ENCODE results near the gene KIAA1217.

Gene KIAA1217

GRCh38 chr10:24533981-24534380 is 325.0 kb downstream of the KIAA1217 start:
- Histone ChIP-seq H3K9me3 (ENCODE audit: insufficient read depth, low read depth, low read length) (no peaks in the 10 kb centered on the region), H3K4me1 (ENCODE audit: insufficient read depth, low read length) (no peaks in the 10 kb centered on the region), H3K9ac (ENCODE audit: low read depth, low read length) (no peak overlapping the region), H3K4me3 (ENCODE audit: low read length) (no peak overlapping the region), H3K36me3 (ENCODE audit: insufficient read depth, low read length) (peaks cover 75% of the 10 kb centered on the region), H3K27me3 (ENCODE audit: insufficient read depth, low read length) (no peaks in the 10 kb centered on the region), H3K27ac (ENCODE audit: low read depth, low read length) (no peak overlapping the region)
- 100% methylated on average over 4 of the region's 4 CpGs for WGBS

DNA sequence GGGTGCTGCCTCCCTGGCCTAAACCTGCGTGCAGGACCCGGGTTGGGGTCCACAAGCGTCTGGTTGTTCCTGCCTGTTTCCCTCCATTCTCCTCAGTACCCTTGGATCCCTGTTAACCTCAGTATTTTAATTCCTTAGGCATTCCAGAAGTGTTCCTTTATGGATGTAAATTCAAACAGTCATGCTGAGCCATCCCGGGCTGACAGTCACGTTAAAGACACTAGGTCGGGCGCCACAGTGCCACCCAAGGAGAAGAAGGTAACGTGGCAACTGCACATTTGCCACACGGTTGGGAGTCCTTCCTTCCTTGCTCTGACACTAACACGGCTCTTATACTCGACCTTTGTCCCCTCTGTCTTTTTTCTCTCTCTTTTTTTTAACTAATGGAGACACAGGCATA is 327.7 kb downstream of the KIAA1217 start:
- Histone ChIP-seq H3K27me3 (ENCODE audit: insufficient read depth, low read length) (no peaks in the 10 kb centered on the region), H3K27ac (ENCODE audit: low read depth, low read length) (no peak overlapping the region), H3K9me3 (ENCODE audit: insufficient read depth, low read depth, low read length) (no peaks in the 10 kb centered on the region), H3K4me1 (ENCODE audit: insufficient read depth, low read length) (no peaks in the 10 kb centered on the region), H3K9ac (ENCODE audit: low read depth, low read length) (no peak overlapping the region), H3K4me3 (ENCODE audit: low read length) (no peak overlapping the region), H3K36me3 (ENCODE audit: insufficient read depth, low read length) (peaks cover 64% of the 10 kb centered on the region)
- WGBS = 91% methylated on average over 11 of the region's 11 CpGs

DNA sequence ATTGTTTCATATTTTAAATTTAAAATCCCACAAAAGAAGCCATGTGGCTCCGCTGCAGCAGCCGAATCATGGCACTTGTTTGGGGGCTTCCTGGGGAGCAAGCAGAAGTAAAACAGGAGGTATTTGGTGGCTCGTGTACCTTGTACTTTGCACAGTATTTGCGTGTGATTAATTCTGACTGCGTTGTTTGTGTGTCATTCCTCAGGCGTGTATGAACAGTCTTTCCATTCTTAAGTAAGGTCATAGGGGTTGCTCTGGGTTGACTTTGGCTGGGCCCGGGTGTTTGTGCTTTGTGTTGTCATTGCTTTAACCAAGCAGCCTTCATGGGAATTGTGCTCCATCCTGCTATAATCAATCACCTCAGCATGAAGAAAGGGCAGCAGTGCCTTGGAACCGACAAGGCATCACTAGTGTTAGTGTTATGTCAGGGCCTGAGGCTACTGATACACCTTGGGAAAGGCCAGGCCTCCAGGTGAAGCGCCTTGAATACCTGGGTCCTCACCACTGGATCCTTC is 332.4 kb downstream of the KIAA1217 start:
- Histone ChIP-seq H3K27me3 (ENCODE audit: insufficient read depth, low read length) (no peaks in the 10 kb centered on the region), H3K36me3 (ENCODE audit: insufficient read depth, low read length) (peaks cover 61% of the 10 kb centered on the region), H3K4me3 (ENCODE audit: low read length) (no peak overlapping the region), H3K4me1 (ENCODE audit: insufficient read depth, low read length) (no peaks in the 10 kb centered on the region), H3K9me3 (ENCODE audit: insufficient read depth, low read depth, low read length) (no peaks in the 10 kb centered on the region), H3K27ac (ENCODE audit: low read depth, low read length) (no peak overlapping the region), H3K9ac (ENCODE audit: low read depth, low read length) (no peak overlapping the region)
- 90% methylated on average over 9 of the region's 9 CpGs for WGBS

DNA sequence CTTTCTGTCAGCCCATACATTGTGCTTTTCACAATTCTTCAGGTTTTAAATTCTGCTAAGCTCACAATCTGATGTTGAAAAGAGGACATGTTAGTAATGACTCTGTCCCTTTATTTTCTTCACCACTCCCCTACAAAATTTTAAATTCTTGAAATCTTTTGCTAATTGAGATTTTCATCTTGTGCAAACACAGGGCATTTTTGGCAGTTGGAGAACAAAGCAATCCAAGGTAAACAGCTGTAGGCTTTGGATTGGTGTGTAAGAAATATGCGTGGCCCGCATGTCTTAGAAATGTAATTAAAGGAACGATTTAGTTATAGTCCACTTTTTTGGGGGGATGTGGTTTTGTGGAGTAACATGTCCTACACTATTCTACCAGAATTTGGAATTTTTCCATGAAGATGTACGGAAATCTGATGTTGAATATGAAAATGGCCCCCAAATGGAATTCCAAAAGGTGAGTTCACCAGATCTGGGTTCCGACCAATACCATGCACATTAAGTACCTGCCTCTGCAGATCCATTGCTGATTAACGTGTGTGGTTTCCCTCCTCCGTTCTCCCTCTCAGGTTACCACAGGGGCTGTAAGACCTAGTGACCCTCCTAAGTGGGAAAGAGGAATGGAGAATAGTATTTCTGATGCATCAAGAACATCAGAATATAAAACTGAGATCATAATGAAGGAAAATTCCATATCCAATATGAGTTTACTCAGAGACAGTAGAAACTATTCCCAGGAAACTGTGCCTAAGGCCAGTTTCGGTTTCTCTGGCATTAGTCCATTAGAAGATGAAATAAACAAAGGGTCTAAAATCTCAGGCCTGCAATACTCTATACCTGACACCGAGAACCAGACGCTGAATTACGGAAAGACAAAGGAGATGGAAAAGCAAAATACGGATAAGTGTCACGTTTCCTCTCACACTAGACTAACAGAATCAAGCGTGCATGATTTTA is 333.7 kb downstream of the KIAA1217 start:
- no peaks in the 10 kb centered on the region for H3K27me3 ChIP-seq (ENCODE audit: insufficient read depth, low read length)
- no peak overlapping the region for H3K9ac ChIP-seq (ENCODE audit: low read depth, low read length)
- H3K4me3 ChIP-seq (ENCODE audit: low read length) = no peak overlapping the region
- H3K27ac ChIP-seq (ENCODE audit: low read depth, low read length) = no peak overlapping the region
- WGBS = 95% methylated on average over 14 of the region's 14 CpGs
- no peaks in the 10 kb centered on the region for H3K4me1 ChIP-seq (ENCODE audit: insufficient read depth, low read length)
- no peaks in the 10 kb centered on the region for H3K9me3 ChIP-seq (ENCODE audit: insufficient read depth, low read depth, low read length)
- peaks cover 50% of the 10 kb centered on the region for H3K36me3 ChIP-seq (ENCODE audit: insufficient read depth, low read length)

DNA sequence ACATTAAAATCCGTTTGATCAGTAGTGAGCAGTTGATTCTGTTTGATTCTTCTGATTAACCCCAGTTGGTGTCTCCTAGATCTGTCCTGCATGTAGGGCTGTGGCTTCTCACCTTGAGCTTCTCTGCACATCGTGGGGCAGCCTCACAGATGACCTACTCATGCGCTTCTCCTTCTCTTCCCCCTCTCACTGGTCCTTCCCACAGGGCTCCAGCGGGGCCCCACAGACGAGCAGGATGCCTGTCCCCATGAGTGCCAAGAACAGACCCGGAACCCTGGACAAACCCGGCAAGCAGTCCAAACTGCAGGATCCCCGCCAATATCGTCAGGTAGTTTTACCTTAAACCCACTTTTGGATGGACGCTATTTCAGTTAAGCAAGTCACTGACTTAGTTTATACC is 335.8 kb downstream of the KIAA1217 start:
- no peaks in the 10 kb centered on the region for H3K9me3 ChIP-seq (ENCODE audit: insufficient read depth, low read depth, low read length)
- H3K27me3 ChIP-seq (ENCODE audit: insufficient read depth, low read length) = no peaks in the 10 kb centered on the region
- H3K27ac ChIP-seq (ENCODE audit: low read depth, low read length) = no peak overlapping the region
- H3K9ac ChIP-seq (ENCODE audit: low read depth, low read length) = no peak overlapping the region
- H3K36me3 ChIP-seq (ENCODE audit: insufficient read depth, low read length) = peaks cover 41% of the 10 kb centered on the region
- WGBS = 94% methylated on average over 10 of the region's 10 CpGs
- H3K4me1 ChIP-seq (ENCODE audit: insufficient read depth, low read length) = no peaks in the 10 kb centered on the region
- no peak overlapping the region for H3K4me3 ChIP-seq (ENCODE audit: low read length)

DNA sequence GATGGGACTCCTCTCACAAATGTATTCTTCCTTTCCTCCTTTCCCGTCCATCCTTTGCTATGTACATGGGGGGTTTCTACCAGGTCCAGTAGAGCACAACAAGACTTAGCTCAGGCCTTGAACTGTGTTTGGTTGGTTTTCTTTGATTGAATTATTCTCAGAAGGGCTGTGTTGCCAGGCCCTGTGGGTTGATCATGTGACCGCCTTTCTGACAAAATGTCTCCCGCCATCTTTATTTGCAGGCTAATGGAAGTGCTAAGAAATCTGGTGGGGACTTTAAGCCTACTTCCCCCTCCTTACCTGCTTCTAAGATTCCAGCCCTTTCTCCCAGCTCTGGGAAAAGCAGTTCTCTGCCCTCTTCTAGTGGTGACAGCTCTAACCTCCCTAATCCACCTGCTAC is 336.6 kb downstream of the KIAA1217 start:
- peaks cover 38% of the 10 kb centered on the region for H3K36me3 ChIP-seq (ENCODE audit: insufficient read depth, low read length)
- no peaks in the 10 kb centered on the region for H3K4me1 ChIP-seq (ENCODE audit: insufficient read depth, low read length)
- 100% methylated on average over 2 of the region's 3 CpGs for WGBS
- H3K4me3 ChIP-seq (ENCODE audit: low read length) = no peak overlapping the region
- H3K27me3 ChIP-seq (ENCODE audit: insufficient read depth, low read length) = no peaks in the 10 kb centered on the region
- no peak overlapping the region for H3K27ac ChIP-seq (ENCODE audit: low read depth, low read length)
- no peaks in the 10 kb centered on the region for H3K9me3 ChIP-seq (ENCODE audit: insufficient read depth, low read depth, low read length)
- H3K9ac ChIP-seq (ENCODE audit: low read depth, low read length) = no peak overlapping the region

GRCh38 chr10:24550680-24551079 is 341.7 kb downstream of the KIAA1217 start:
- Histone ChIP-seq H3K27ac (ENCODE audit: low read depth, low read length) (no peak overlapping the region), H3K4me3 (ENCODE audit: low read length) (no peak overlapping the region), H3K9ac (ENCODE audit: low read depth, low read length) (no peak overlapping the region), H3K36me3 (ENCODE audit: insufficient read depth, low read length) (peaks cover 4% of the 10 kb centered on the region), H3K9me3 (ENCODE audit: insufficient read depth, low read depth, low read length) (no peaks in the 10 kb centered on the region), H3K4me1 (ENCODE audit: insufficient read depth, low read length) (peaks cover 18% of the 10 kb centered on the region; the same call in 1 of the 2 replicates), H3K27me3 (ENCODE audit: insufficient read depth, low read length) (no peaks in the 10 kb centered on the region)
- 94% methylated on average over 10 of the region's 10 CpGs for WGBS

DNA sequence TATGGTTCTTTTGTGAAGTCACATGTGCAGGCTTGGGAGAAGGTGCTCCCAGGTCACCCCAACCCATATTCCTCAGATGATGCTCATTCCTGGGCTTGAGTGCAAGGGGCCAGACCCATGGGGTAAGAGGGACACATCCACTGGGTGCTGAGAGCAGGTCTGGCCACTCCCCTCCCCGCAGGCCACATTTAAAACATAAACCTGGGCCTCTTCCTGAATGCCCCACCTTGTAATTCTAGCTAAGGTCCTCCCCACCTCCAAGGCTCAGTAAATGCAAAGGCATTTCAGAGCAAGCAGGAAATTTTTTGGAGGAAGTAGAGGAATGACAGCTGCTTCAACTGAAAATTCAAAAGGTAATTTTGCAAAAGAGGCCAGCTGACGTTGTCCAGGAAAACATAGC is 342.2 kb downstream of the KIAA1217 start:
- no peak overlapping the region for H3K4me3 ChIP-seq (ENCODE audit: low read length)
- H3K9me3 ChIP-seq (ENCODE audit: insufficient read depth, low read depth, low read length) = no peaks in the 10 kb centered on the region
- no peak overlapping the region for H3K27ac ChIP-seq (ENCODE audit: low read depth, low read length)
- WGBS = 74% methylated on average over 2 of the region's 2 CpGs
- no peaks in the 10 kb centered on the region for H3K27me3 ChIP-seq (ENCODE audit: insufficient read depth, low read length)
- no peaks in the 10 kb centered on the region; the same call in 1 of the 2 replicates for H3K36me3 ChIP-seq (ENCODE audit: insufficient read depth, low read length)
- no peak overlapping the region for H3K9ac ChIP-seq (ENCODE audit: low read depth, low read length)
- H3K4me1 ChIP-seq (ENCODE audit: insufficient read depth, low read length) = peaks cover 18% of the 10 kb centered on the region; the same call in 1 of the 2 replicates

GRCh38 chr10:24552346-24553016 is 343.5 kb downstream of the KIAA1217 start:
- Histone ChIP-seq H3K27me3 (ENCODE audit: insufficient read depth, low read length) (no peaks in the 10 kb centered on the region), H3K9me3 (ENCODE audit: insufficient read depth, low read depth, low read length) (no peaks in the 10 kb centered on the region), H3K4me3 (ENCODE audit: low read length) (no peak overlapping the region), H3K4me1 (ENCODE audit: insufficient read depth, low read length) (peaks cover 18% of the 10 kb centered on the region; the same call in 1 of the 2 replicates), H3K36me3 (ENCODE audit: insufficient read depth, low read length) (no peaks in the 10 kb centered on the region), H3K9ac (ENCODE audit: low read depth, low read length) (no peak overlapping the region), H3K27ac (ENCODE audit: low read depth, low read length) (no peak overlapping the region)
- 53% methylated on average over 22 of the region's 22 CpGs for WGBS

DNA sequence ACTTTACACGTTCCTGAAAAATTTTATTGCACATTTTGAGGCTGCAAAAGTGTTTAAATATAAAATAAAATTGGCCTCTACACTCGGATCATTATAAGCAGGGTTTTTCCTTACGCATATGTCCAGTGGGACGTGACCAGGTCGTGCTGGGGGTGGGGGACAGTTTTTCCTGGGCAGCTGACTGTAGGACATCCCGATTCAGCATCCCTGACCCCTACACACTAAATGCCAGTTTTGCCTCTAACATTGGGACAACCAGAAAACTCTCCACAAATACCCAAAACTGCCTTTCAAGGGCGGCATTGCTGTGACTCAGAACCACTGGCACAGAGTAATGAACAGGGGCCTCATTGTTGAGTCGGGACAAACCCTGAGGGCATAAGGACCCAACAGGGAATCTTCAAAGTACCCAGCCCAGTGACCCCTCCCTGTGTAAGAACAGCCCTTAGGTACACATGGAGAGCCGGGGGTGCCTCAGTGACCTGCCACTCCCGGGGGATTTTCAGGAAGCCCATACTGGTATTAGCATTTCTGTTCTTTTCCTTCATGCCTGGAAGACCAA is 344.2 kb downstream of the KIAA1217 start:
- no peaks in the 10 kb centered on the region for H3K9me3 ChIP-seq (ENCODE audit: insufficient read depth, low read depth, low read length)
- no peaks in the 10 kb centered on the region for H3K27me3 ChIP-seq (ENCODE audit: insufficient read depth, low read length)
- H3K9ac ChIP-seq (ENCODE audit: low read depth, low read length) = no peak overlapping the region
- no peaks in the 10 kb centered on the region for H3K36me3 ChIP-seq (ENCODE audit: insufficient read depth, low read length)
- no peak overlapping the region for H3K4me3 ChIP-seq (ENCODE audit: low read length)
- WGBS = 83% methylated on average over 10 of the region's 10 CpGs
- peaks cover 18% of the 10 kb centered on the region; the same call in 1 of the 2 replicates for H3K4me1 ChIP-seq (ENCODE audit: insufficient read depth, low read length)
- H3K27ac ChIP-seq (ENCODE audit: low read depth, low read length) = no peak overlapping the region

DNA sequence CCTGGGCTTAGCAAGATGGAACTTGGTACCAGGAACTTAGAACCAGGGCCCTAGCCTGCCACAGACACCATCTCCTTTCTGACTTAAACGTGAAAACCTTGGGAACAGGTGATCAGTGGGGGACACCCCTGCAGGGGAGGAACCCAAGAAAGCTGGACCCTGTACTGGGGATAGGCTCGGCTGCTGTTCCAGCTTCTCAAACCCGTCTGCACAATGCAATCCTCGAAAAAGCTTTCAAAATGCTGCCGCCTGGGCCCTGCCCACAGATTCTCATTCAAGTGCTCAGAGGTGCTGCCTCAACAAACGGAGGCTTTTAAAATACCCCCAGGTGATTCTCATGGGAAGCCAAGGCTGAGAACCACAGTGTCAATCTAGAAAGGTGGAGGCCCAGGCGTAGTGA is 345.1 kb downstream of the KIAA1217 start:
- no peak overlapping the region for H3K27ac ChIP-seq (ENCODE audit: low read depth, low read length)
- WGBS = 91% methylated on average over 7 of the region's 7 CpGs
- H3K9me3 ChIP-seq (ENCODE audit: insufficient read depth, low read depth, low read length) = no peaks in the 10 kb centered on the region
- no peak overlapping the region for H3K4me3 ChIP-seq (ENCODE audit: low read length)
- no peak overlapping the region for H3K9ac ChIP-seq (ENCODE audit: low read depth, low read length)
- H3K27me3 ChIP-seq (ENCODE audit: insufficient read depth, low read length) = no peaks in the 10 kb centered on the region
- H3K36me3 ChIP-seq (ENCODE audit: insufficient read depth, low read length) = no peaks in the 10 kb centered on the region
- H3K4me1 ChIP-seq (ENCODE audit: insufficient read depth, low read length) = peaks cover 18% of the 10 kb centered on the region; the same call in 1 of the 2 replicates
